H1 (cell line): ENCODE measurements around the gene TOB1. TPM values are rescaled to one million over a fixed set of nuclear protein-coding genes. Genes with fewer than 3 reads are reported as not detected.

Experiments used
- CTCF ChIA-PET: fragments of 300-600 bp; sonication (Branson Sonifier 250); formaldehyde crosslinking; loops from one replicate; lab custom pipeline; 2021; ENCODE audit not compliant: partially characterized antibody; lab: Charles Lee
- POLR2A ChIA-PET: fragments of 300-600 bp; sonication (Branson Sonifier 250); formaldehyde crosslinking; loops from one replicate; lab custom pipeline; 2021; ENCODE audit warnings: inconsistent platforms; ENCODE audit not compliant: partially characterized antibody; lab: Charles Lee
- DNase-seq, 2 experiments: peaks; one replicate each; pipeline versions ENCODE4 v3.0.0 to v3.0.0-alpha.2; 2010 to 2022; ENCODE audit warnings: low spot score in 2 of 2, low read depth in 1 of 2, mixed read lengths in 1 of 2
- FAIRE-seq: peaks from 2 replicates; lab custom pipeline; 2011; peaks lifted over from hg19 to GRCh38; lab: Jason Lieb, UNC
- H2AFZ ChIP-seq: 2 replicates; pipeline ENCODE4 v1.8.1; 2012; ENCODE audit warnings: low read length, inconsistent platforms
- H2AK5ac ChIP-seq: 2 replicates; pipeline ENCODE4 v1.6.1; 2013; ENCODE audit warnings: low read depth, low read length
- H2BK120ac ChIP-seq: replicated peaks from 2 replicates; pipeline ENCODE3; 2013; ENCODE audit warnings: low read depth, low read length, inconsistent platforms
- H2BK12ac ChIP-seq: 2 replicates; pipeline ENCODE4 v1.6.1; 2013; ENCODE audit warnings: low read depth, low read length
- H2BK15ac ChIP-seq: 2 replicates; pipeline ENCODE4 v1.6.1; 2013; ENCODE audit warnings: low read length
- H2BK20ac ChIP-seq: 2 replicates; pipeline ENCODE4 v1.6.1; 2013; ENCODE audit warnings: low read length
- H2BK5ac ChIP-seq: 2 replicates; pipeline ENCODE4 v1.6.1; 2013; ENCODE audit warnings: low read depth, low read length
- H3K14ac ChIP-seq: 2 replicates; pipeline ENCODE4 v1.6.1; 2013; ENCODE audit warnings: inconsistent platforms; ENCODE audit not compliant: insufficient read length
- H3K18ac ChIP-seq: 2 replicates; pipeline ENCODE4 v1.6.1; 2013; ENCODE audit warnings: low read length; ENCODE audit errors: extremely low read depth
- H3K23ac ChIP-seq: 2 replicates; pipeline ENCODE4 v1.6.1; 2013; ENCODE audit warnings: inconsistent platforms; ENCODE audit not compliant: insufficient read length
- H3K23me2 ChIP-seq: 2 replicates; pipeline ENCODE4 v1.6.1; 2013; ENCODE audit warnings: low read depth, low read length
- H3K27ac ChIP-seq: 2 replicates; pipeline ENCODE4 v1.6.1; 2011; ENCODE audit warnings: low read depth, low read length, inconsistent platforms
- H3K27me3 ChIP-seq, 4 experiments: replicated peaks in 1 of 4; 1 replicate in 1 of 4; 2 replicates in 3 of 4; pipeline versions ENCODE4 v1.6.1 to v1.8.1; 2011 to 2013; ENCODE audit warnings: low read length in 3 of 4, mild to moderate bottlenecking in 3 of 4, inconsistent platforms in 2 of 4, mixed read lengths in 2 of 4, moderate library complexity in 1 of 4; ENCODE audit not compliant: control insufficient read depth in 3 of 4, insufficient read depth in 3 of 4; ENCODE audit errors: extremely low read depth in 1 of 4
- H3K36me3 ChIP-seq, 4 experiments: 2 replicates each; pipeline versions ENCODE4 v1.6.1 to v1.8.1; 2011 to 2013; ENCODE audit warnings: mild to moderate bottlenecking in 4 of 4, low read length in 3 of 4, moderate library complexity in 2 of 4, control low read depth in 1 of 4, inconsistent platforms in 1 of 4; ENCODE audit not compliant: insufficient read depth in 4 of 4, control insufficient read depth in 2 of 4
- H3K4ac ChIP-seq: replicated peaks from 2 replicates; pipeline ENCODE3; 2013; ENCODE audit warnings: low read length, low read depth, mixed read lengths, inconsistent platforms; ENCODE audit not compliant: insufficient read length
- H3K4me1 ChIP-seq, 4 experiments: replicated peaks in 1 of 4; 1 replicate in 1 of 4; 2 replicates in 3 of 4; pipeline versions ENCODE4 v1.6.1 to v1.8.1; 2011 to 2013; ENCODE audit warnings: low read length in 3 of 4, inconsistent platforms in 2 of 4, mixed read lengths in 1 of 4; ENCODE audit not compliant: insufficient read depth in 4 of 4, control insufficient read depth in 3 of 4
- H3K4me2 ChIP-seq, 2 experiments: 2 replicates each; pipeline versions ENCODE4 v1.6.1 to v1.8.1; 2011 to 2013; ENCODE audit warnings: low read depth in 2 of 2, low read length in 2 of 2, control low read depth in 1 of 2, inconsistent platforms in 1 of 2, mild to moderate bottlenecking in 1 of 2; ENCODE audit not compliant: insufficient read depth in 1 of 2
- H3K4me3 ChIP-seq, 4 experiments: fragments of 200-600, 300-600 bp in 1 of 4; sonication (generic), shearing (Covaris generic), sonication (Bioruptor Twin) in 1 of 4; 2 replicates each; pipeline versions ENCODE4 v1.5.1 to v1.8.1; 2011 to 2016; ENCODE audit warnings: low read length in 4 of 4, low read depth in 3 of 4, control low read depth in 2 of 4, inconsistent platforms in 2 of 4, mild to moderate bottlenecking in 2 of 4, mixed read lengths in 1 of 4, moderate library complexity in 1 of 4; ENCODE audit not compliant: insufficient read depth in 2 of 4; ENCODE audit errors: extremely low read depth in 1 of 4
- H3K56ac ChIP-seq: replicated peaks from 2 replicates; pipeline ENCODE3; 2013; ENCODE audit warnings: low read depth, mild to moderate bottlenecking, mixed read lengths, low read length, inconsistent platforms; ENCODE audit not compliant: insufficient read length
- H3K79me1 ChIP-seq: 2 replicates; pipeline ENCODE4 v1.6.1; 2013; ENCODE audit warnings: low read depth, low read length, control low read depth
- H3K79me2 ChIP-seq, 2 experiments: 2 replicates each; pipeline versions ENCODE4 v1.6.1 to v1.8.1; 2012 to 2013; ENCODE audit warnings: low read length in 2 of 2, mild to moderate bottlenecking in 2 of 2, inconsistent platforms in 1 of 2; ENCODE audit not compliant: insufficient read depth in 2 of 2, control insufficient read depth in 1 of 2
- H3K9ac ChIP-seq, 4 experiments: replicated peaks in 1 of 4; 1 replicate in 1 of 4; 2 replicates in 3 of 4; pipeline versions ENCODE4 v1.6.1 to v1.8.1; 2011 to 2013; ENCODE audit warnings: low read depth in 3 of 4, low read length in 3 of 4, control low read depth in 2 of 4, mild to moderate bottlenecking in 2 of 4, moderate library complexity in 2 of 4, inconsistent platforms in 1 of 4; ENCODE audit errors: extremely low read depth in 1 of 4
- H3K9me3 ChIP-seq, 2 experiments: 2 replicates each; pipeline versions ENCODE4 v1.6.1 to v1.8.1; 2012 to 2013; ENCODE audit warnings: mild to moderate bottlenecking in 2 of 2, moderate library complexity in 2 of 2, control low read depth in 1 of 2, inconsistent platforms in 1 of 2, low read depth in 1 of 2, low read length in 1 of 2, mixed read lengths in 1 of 2; ENCODE audit not compliant: insufficient read depth in 2 of 2
- H4K20me1 ChIP-seq, 2 experiments: replicated peaks in 1 of 2; 2 replicates each; pipeline versions ENCODE3 to v1.8.1; 2011 to 2013; ENCODE audit warnings: inconsistent platforms in 2 of 2, low read length in 2 of 2, mild to moderate bottlenecking in 1 of 2; ENCODE audit not compliant: insufficient read depth in 2 of 2, control insufficient read depth in 1 of 2
- H4K5ac ChIP-seq: 2 replicates; pipeline ENCODE4 v1.6.1; 2013; ENCODE audit warnings: low read length, low read depth, mixed read lengths, inconsistent platforms; ENCODE audit not compliant: insufficient read length
- H4K8ac ChIP-seq: 2 replicates; pipeline ENCODE4 v1.8.0; 2013; ENCODE audit warnings: mild to moderate bottlenecking, moderate library complexity, low read length, inconsistent platforms; ENCODE audit not compliant: insufficient read depth; ENCODE audit errors: extremely low read depth
- H4K91ac ChIP-seq: replicated peaks from 2 replicates; pipeline ENCODE3; 2013; ENCODE audit warnings: low read length, mixed read lengths, inconsistent platforms; ENCODE audit not compliant: insufficient read length
- ATF2 ChIP-seq: IDR thresholded peaks from 2 replicates; pipeline ENCODE4 v1.6.1; 2012; ENCODE audit warnings: low read length, inconsistent platforms
- CHD2 ChIP-seq: IDR thresholded peaks from 2 replicates; pipeline ENCODE4 v1.6.1; 2012; ENCODE audit warnings: low read length, improper control_type of control experiment
- CTCF ChIP-seq, 3 experiments: IDR thresholded peaks; 1 replicate in 2 of 3; 2 replicates in 1 of 3; pipeline versions ENCODE4 v1.5.1 to v1.6.1; 2011; ENCODE audit warnings: low read length in 3 of 3, mild to moderate bottlenecking in 3 of 3, inconsistent platforms in 2 of 3, low read depth in 1 of 3, moderate library complexity in 1 of 3; ENCODE audit not compliant: insufficient read depth in 1 of 3; ENCODE audit errors: control extremely low read depth in 1 of 3
- HDAC2 ChIP-seq, 2 experiments: fragments of 300-600 bp in 1 of 2; sonication (generic) in 1 of 2; IDR thresholded peaks; 2 replicates each; pipeline ENCODE4 v1.6.1; 2011 to 2012; ENCODE audit warnings: low read depth in 2 of 2, low read length in 2 of 2, mild to moderate bottlenecking in 2 of 2, moderate library complexity in 2 of 2, borderline replicate concordance in 1 of 2, inconsistent platforms in 1 of 2
- POLR2A ChIP-seq, 2 experiments: IDR thresholded peaks; 1 replicate in 1 of 2; 2 replicates in 1 of 2; pipeline ENCODE4 v1.6.1; 2011; ENCODE audit warnings: low read depth in 2 of 2, low read length in 2 of 2, mild to moderate bottlenecking in 2 of 2; ENCODE audit errors: control extremely low read depth in 1 of 2
- POLR2AphosphoS5 ChIP-seq: IDR thresholded peaks from 2 replicates; pipeline ENCODE4 v1.6.1; 2011; ENCODE audit warnings: low read depth, low read length
- RAD21 ChIP-seq, 2 experiments: IDR thresholded peaks in 1 of 2; conservative IDR thresholded peaks in 1 of 2; 2 replicates each; pipeline ENCODE4 v1.6.1; 2011; ENCODE audit warnings: low read depth in 2 of 2, low read length in 2 of 2, improper control_type of control experiment in 1 of 2, inconsistent platforms in 1 of 2, mild to moderate bottlenecking in 1 of 2, moderate library complexity in 1 of 2
- WGBS, 2 experiments: shearing (Covaris generic) in 1 of 2; methylation state at CpG; one replicate each; pipeline versions ENCODE4 v1.1.6 to v1.1.7; 2013 to 2015; ENCODE audit warnings: low lambda C conversion rate in 2 of 2, mixed read lengths in 2 of 2, inconsistent platforms in 1 of 2, low coverage in 1 of 2, missing lambda C conversion rate in 1 of 2; ENCODE audit not compliant: insufficient replicate concordance in 2 of 2, insufficient coverage in 1 of 2, insufficient read length in 1 of 2; ENCODE audit errors: extremely low coverage in 1 of 2, missing lambda C conversion rate in 1 of 2; 5-methylcytosine and 5-hydroxymethylcytosine counted together
- polyA plus RNA-seq, 7 experiments: library from polyadenylated mRNA; depleted of rRNA in 3 of 7; stranded (reverse) in 5 of 7; unstranded in 2 of 7; fragments of >200 nt in 5 of 7; fragments of 200-250 nt in 2 of 7; gene quantifications; 1 replicate in 5 of 7; 2 replicates in 1 of 7; 4 replicates in 1 of 7; pipeline versions ENCODE4 v1.2.1 to v1.2.3, GENCODE V29; 2011 to 2013; ENCODE audit warnings: missing spikeins in 2 of 7, mixed read lengths in 2 of 7
- total RNA-seq: library from RNA; stranded (reverse); fragmentation: NEBNext Ultra II Directional; extraction: Animal tissue kit (Norgen Biotek cat#: 25700); gene quantifications from 2 replicates; pipeline ENCODE4 v1.2.1, GENCODE V29; 2021

Gene TOB1
- total and polyA plus RNA-seq, 2 of the 8 experiments (the other 6 are each of a cell fraction or from before 2014, with no cell fraction given) = 14.4 to 20.8 TPM

GRCh38 chr17:50863221-50863843, 2.8 kb downstream of the TOB1 start:
- no peak overlapping the region for H4K5ac ChIP-seq
- H2BK12ac ChIP-seq = no peak overlapping the region
- H3K36me3 ChIP-seq = peaks cover 0 to 14% (median 4%) of the 10 kb centered on the region in 4 experiments; a peak in 4 of 8 replicates
- H4K91ac ChIP-seq = no peak overlapping the region
- peaks cover 4% of the 10 kb centered on the region; the same call in 1 of the 2 replicates for H3K23me2 ChIP-seq
- H2BK120ac ChIP-seq = no peak overlapping the region
- H3K56ac ChIP-seq = no peak overlapping the region
- FAIRE-seq (no peak), DNase-seq (peak in 1 of 2 experiments; percentile 72)
- peaks cover 0 to under 1% (median 0%) of the 10 kb centered on the region in 4 experiments; a peak in 3 of 7 replicates for H3K4me1 ChIP-seq
- H3K9me3 ChIP-seq = no peaks in the 10 kb centered on the region
- no peak overlapping the region for H2AK5ac ChIP-seq
- H4K20me1 ChIP-seq = peaks cover 7 to 12% of the 10 kb centered on the region in 2 experiments
- H4K8ac ChIP-seq = no peak overlapping the region; the same call in 1 of the 2 replicates
- peaks cover 0 to 37% of the 10 kb centered on the region in 2 experiments; a peak in 3 of 4 replicates for H3K79me2 ChIP-seq
- H3K18ac ChIP-seq = no peak overlapping the region
- H2BK5ac ChIP-seq = no peak overlapping the region
- H3K79me1 ChIP-seq = no peaks in the 10 kb centered on the region
- no peak overlapping the region for H3K4ac ChIP-seq
- no peak overlapping the region for H2AFZ ChIP-seq
- H3K14ac ChIP-seq = no peak overlapping the region
- H3K4me2 ChIP-seq = no peak overlapping the region
- H3K27me3 ChIP-seq = no peaks in the 10 kb centered on the region
- ChIA-PET POLR2A (interaction anchor here (0.9 to 9.7 kb wide), 11 partner anchors 7 to 85 kb away, joined by 3 to 308 read pairs (median 4); no protein-coding TSS in a partner anchor), CTCF (interaction anchor here (0.6 to 31.7 kb wide), 17 partner anchors 13 to 97 kb away, joined by 3 to 735 read pairs (median 4); no protein-coding TSS in a partner anchor)
- H2BK15ac ChIP-seq = no peak overlapping the region
- peak overlapping the region in 1 of 4 experiments; percentile 81; a peak in 2 of 8 replicates for H3K4me3 ChIP-seq
- WGBS, 2 experiments = 82% methylated on average over 11 of the region's 11 CpGs; no CpG with 5 or more reads in 1 of the 2 experiments
- no peak overlapping the region for H3K27ac ChIP-seq
- H2BK20ac ChIP-seq = no peak overlapping the region
- no peak overlapping the region for H3K23ac ChIP-seq
- H3K9ac ChIP-seq = no peak overlapping the region
- TF ChIP-seq CTCF (IDR thresholded peaks at IDR 0.05; ENCODE audit: control extremely low read depth in 1 of 3, insufficient read depth in 1 of 3, low read depth in 1 of 3, low read length in 3 of 3) = peak; percentile 72 to 82 (median 73)
- TF ChIP-seq CHD2 = no peak
- no peak for TF ChIP-seq ATF2
- TF ChIP-seq RAD21 (IDR thresholded peaks at IDR 0.05 in 1 of 2, conservative IDR thresholded peaks at IDR 0.05 in 1 of 2; ENCODE audit: low read depth in 2 of 2, low read length in 2 of 2) = peak; percentile 69 to 79
- peak in 1 of 2 experiments; percentile 50; a peak in 1 of 3 replicates for TF ChIP-seq POLR2A (IDR thresholded peaks at IDR 0.05; ENCODE audit: control extremely low read depth in 1 of 2, low read depth in 2 of 2, low read length in 2 of 2)
- peak; percentile 58; the same call in 1 of the 2 replicates for TF ChIP-seq POLR2AphosphoS5
- no peak for TF ChIP-seq HDAC2 (IDR thresholded peaks at IDR 0.05; ENCODE audit: borderline replicate concordance in 1 of 2, low read depth in 2 of 2, low read length in 2 of 2)
